HUES48 (cell line): ENCODE data around the gene BPHL.
"Not testable (repeated sequence)": the region's sequence is repeated elsewhere in the genome, so short reads cannot be mapped to it uniquely, and the experiment has no call there.

ENCODE experiments used
- H3K27ac ChIP-seq: one replicate; pipeline ENCODE4 v1.7.0; 2013; ENCODE audit warnings: low read depth, low read length, inconsistent platforms
- H3K27me3 ChIP-seq: 2 replicates; pipeline ENCODE4 v1.6.1; 2013; ENCODE audit warnings: mild to moderate bottlenecking, low read length; ENCODE audit not compliant: control insufficient read depth, insufficient read depth
- H3K36me3 ChIP-seq: 2 replicates; pipeline ENCODE4 v1.6.1; 2013; ENCODE audit warnings: low read length; ENCODE audit not compliant: control insufficient read depth, insufficient read depth
- H3K4me1 ChIP-seq: 2 replicates; pipeline ENCODE4 v1.6.1; 2013; ENCODE audit warnings: mild to moderate bottlenecking, low read length; ENCODE audit not compliant: control insufficient read depth, insufficient read depth
- H3K4me3 ChIP-seq: 2 replicates; pipeline ENCODE4 v1.5.1; 2013; ENCODE audit warnings: mild to moderate bottlenecking, low read depth, low read length
- H3K9ac ChIP-seq: 2 replicates; pipeline ENCODE4 v1.6.1; 2013; ENCODE audit warnings: mild to moderate bottlenecking, low read depth, low read length, moderate library complexity
- H3K9me3 ChIP-seq: 2 replicates; pipeline ENCODE4 v1.6.1; 2013; ENCODE audit warnings: low read length; ENCODE audit not compliant: control insufficient read depth, insufficient read depth

Gene BPHL

DNA sequence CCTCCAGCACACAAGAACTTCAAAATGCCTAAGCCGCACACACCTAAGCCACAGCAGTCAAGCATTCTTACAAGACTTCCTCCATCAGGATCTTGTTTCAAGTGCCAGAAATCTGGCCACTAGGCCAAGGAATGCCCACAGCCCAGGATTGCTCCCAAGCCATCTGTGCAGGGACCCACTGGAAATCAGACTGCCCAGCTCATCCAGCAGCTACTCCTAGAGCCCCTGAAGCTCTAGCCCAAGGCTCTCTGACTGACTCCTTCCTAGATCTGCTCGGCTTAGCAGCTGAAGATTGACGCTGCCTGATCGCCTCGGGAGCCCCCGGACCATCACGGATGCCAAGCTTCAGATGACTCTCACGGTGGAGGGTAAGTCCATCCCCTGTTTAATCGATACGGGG, 49.5 kb downstream of the BPHL start:
- not testable (repeated sequence) for H3K9ac ChIP-seq, H3K27me3 ChIP-seq, H3K9me3 ChIP-seq, H3K4me3 ChIP-seq, H3K36me3 ChIP-seq
- H3K4me1 ChIP-seq = peaks cover 37% of the 10 kb centered on the region
- peak overlapping the region; percentile 33 for H3K27ac ChIP-seq

DNA sequence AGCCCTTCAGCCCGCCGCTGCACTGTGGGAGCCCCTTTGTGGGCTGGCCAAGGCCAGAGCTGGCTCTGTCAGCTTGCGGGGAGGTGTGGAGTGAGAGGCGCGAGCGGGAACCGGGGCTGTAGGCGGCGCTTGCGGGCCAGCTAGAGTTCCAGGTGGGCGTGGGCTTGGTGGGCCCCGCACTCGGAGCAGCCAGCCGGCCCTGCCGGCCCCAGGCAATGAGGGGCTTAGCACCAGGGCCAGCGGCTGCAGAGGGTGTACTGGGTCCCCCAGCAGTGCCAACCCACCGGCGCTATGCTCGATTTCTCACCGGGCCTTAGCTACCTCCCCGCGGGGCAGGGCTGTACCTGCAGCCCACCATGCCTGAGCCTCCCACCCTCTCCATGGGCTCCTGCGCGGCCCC, 52.2 kb downstream of the BPHL start:
- H3K9ac ChIP-seq, H3K27ac ChIP-seq, H3K27me3 ChIP-seq, H3K36me3 ChIP-seq, H3K9me3 ChIP-seq, H3K4me3 ChIP-seq: not testable (repeated sequence)
- H3K4me1 ChIP-seq = peaks cover 23% of the 10 kb centered on the region

DNA sequence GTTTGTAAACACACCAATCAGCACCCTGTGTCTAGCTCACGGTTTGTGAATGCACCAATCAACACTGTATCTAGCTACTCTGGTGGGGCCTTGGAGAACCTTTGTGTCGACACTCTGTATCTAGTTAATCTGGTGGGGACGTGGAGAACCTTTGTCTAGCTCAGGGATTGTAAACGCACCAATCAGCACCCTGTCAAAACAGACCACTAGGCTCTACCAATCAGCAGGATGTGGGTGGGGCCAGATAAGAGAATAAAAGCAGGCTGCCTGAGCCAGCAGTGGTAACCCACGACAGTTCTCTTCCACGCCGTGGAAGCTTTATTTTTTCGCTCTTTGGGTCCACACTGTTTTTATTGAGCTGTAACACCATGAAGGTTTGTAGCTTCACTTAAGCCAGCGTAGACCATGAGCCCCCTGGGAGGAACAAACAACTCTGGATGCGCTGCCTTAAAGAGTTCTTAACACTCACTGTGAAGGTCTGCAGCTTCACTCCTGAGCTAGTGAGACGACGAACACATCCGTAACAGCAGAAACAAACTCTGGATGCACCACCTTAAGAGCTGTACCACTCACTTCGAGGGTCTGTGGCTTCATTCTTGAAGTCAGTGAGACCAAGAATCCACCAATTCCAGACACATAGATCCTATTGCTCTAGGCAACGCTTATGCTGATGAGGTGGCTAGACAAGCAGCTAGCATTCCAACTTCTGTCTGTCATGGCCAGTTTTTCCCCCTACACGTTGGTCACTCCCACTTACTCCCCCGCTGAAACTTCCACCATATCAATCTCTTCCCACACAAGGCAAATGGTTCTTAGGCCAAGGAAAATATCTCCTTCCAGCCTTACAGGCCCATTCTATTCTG, 53.0 kb downstream of the BPHL start:
- H3K36me3 ChIP-seq, H3K4me3 ChIP-seq, H3K9ac ChIP-seq, H3K9me3 ChIP-seq, H3K27me3 ChIP-seq: not testable (repeated sequence)
- peak overlapping the region; percentile 33 for H3K27ac ChIP-seq
- peaks cover 18% of the 10 kb centered on the region for H3K4me1 ChIP-seq

DNA sequence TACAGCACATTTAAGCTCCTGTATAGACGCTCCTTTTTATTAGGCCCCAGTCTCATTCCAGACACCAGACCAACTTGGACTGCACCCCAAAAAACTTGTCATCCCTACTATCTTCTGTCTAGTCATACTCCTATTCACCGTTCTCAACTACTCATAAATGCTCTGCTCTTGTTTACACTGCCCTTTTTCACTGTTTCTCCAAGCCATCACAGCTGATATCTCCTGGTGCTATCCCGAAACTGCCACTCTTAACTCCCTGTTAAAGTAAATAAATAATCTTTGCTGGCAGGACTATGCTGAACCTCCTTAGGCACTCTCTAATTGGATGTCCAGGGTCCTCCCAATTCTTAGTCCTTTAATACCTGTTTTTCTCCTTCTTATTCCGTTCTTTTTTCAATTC, 54.3 kb downstream of the BPHL start:
- not testable (repeated sequence) for H3K36me3 ChIP-seq, H3K27me3 ChIP-seq, H3K27ac ChIP-seq, H3K4me3 ChIP-seq, H3K4me1 ChIP-seq, H3K9ac ChIP-seq, H3K9me3 ChIP-seq

DNA sequence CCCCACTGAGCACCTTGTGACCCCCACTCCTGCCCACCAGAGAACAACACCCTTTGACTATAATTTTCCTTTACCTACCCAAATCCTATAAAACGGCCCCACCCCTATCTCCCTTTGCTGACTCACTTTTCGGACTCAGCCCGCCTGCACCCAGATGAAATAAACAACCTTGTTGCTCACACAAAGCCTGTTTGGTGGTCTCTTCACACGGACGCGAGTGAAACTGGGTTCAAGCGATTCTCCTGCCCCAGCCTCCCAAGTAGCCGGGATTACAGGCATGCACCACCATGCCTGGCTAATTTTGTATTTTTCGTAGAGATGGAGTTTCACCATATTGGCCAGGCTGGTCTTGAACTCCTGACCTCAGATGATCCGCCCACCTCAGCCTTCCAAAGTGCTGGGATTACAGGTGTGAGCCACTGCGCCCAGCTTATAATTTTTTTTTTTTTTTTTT, 55.2 kb downstream of the BPHL start:
- H3K27me3 ChIP-seq, H3K9ac ChIP-seq, H3K4me1 ChIP-seq, H3K36me3 ChIP-seq, H3K27ac ChIP-seq, H3K4me3 ChIP-seq, H3K9me3 ChIP-seq: not testable (repeated sequence)

DNA sequence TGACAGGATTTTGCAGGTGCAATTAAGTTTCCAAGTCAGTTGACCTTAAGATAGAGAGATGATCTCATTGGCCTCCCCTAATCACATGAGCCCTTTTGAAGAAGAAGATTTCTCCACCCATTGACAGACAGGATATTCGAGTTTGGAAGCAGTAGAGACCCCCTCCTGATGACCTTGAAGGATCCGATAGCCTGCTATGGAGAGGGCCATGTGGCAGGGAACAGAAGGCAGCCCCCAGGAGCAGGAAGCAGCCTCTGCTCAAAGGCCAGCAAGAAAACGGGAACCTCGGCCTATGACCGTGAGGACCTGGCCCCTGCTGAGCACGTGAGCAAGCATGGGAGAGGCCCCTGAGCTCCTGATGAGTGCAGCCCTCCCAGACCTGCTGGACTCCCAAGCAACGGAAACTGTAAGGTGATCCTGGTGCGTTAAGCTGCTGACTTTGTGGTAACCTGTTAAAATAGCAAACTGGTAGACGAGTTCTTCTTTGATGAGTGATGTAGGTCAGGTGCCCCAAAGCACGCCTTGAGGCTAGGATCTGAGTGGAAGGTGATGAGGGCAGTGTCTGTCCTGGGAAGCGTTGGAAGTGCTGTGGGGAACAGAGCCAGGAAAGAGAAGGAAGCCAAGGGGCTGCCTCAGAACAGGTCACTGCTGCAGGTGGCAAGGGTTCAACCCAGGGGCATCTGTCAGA, 57.3 kb downstream of the BPHL start:
- H3K27me3 ChIP-seq = no peaks in the 10 kb centered on the region

DNA sequence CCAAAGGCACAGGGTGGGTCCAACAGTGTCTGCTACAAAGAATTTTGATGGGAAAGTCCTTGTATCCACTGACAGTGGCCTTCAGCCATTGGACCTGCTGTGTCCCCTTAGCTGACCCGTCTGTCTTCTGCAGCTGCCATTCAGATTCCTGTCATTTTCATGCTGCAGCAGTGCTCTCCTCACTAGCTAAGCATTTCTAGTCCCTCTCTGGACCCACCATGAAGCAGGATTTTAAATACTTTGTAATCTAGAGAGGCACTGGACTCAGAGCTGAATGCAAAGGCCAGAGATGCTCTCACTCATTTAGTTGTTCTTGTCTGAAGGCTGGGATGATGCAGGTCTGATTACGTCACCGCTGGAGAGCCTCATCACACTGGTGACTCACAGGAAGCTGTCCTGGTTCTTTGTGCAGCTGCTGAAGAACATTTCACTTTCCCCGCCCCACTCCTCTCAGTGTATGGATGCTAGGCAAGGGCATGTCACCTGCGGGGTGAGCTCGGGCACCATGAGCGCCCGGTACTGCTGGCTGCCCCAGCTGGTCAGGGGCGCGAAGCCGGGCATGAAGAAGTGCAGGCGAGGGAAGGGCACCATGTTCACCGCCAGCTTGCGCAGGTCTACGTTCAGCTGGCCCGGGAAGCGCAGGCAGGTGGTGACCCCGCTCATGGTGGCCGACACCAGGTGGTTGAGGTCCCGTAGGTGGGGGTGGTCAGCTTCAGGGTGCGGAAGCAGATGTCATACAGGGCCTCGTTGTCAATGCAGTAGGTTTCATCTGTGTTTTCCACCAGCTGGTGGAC, 58.2 kb downstream of the BPHL start:
- no peaks in the 10 kb centered on the region for H3K27me3 ChIP-seq
- no peak overlapping the region for H3K9ac ChIP-seq
- H3K4me1 ChIP-seq = peaks cover 9% of the 10 kb centered on the region; the same call in 1 of the 2 replicates
- no peaks in the 10 kb centered on the region for H3K36me3 ChIP-seq
- no peak overlapping the region for H3K4me3 ChIP-seq
- no peaks in the 10 kb centered on the region for H3K9me3 ChIP-seq
- no peak overlapping the region for H3K27ac ChIP-seq

More for the DNA sequence above, 57.3 kb downstream of the BPHL start:
- H3K27ac ChIP-seq = peak overlapping the region; percentile 27
- H3K4me1 ChIP-seq = peaks cover 9% of the 10 kb centered on the region; the same call in 1 of the 2 replicates
- H3K4me3 ChIP-seq = no peak overlapping the region
- H3K36me3 ChIP-seq = no peaks in the 10 kb centered on the region
- no peaks in the 10 kb centered on the region for H3K9me3 ChIP-seq
- no peak overlapping the region for H3K9ac ChIP-seq

DNA sequence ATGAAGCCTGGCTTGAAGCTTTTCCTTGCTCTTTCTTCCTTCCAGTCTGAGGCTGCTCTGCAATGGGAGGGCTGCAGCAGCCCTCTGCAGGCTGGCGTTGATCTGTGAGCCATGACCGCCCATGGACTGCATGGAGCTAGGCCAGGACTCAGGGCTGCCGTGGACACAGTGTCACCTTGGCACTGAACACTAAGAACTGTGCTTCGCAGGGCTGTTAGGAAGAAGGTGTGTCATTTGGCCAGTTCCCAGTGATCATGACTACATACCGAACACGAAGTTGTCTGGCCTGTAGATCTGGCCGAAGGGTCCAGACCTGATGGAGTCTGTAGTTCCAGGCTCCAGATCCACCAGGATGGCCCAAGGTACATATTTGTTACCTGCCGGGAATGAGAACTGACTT, 60.2 kb downstream of the BPHL start:
- not testable (repeated sequence) for H3K4me3 ChIP-seq, H3K9ac ChIP-seq, H3K27me3 ChIP-seq, H3K27ac ChIP-seq, H3K36me3 ChIP-seq, H3K9me3 ChIP-seq, H3K4me1 ChIP-seq

DNA sequence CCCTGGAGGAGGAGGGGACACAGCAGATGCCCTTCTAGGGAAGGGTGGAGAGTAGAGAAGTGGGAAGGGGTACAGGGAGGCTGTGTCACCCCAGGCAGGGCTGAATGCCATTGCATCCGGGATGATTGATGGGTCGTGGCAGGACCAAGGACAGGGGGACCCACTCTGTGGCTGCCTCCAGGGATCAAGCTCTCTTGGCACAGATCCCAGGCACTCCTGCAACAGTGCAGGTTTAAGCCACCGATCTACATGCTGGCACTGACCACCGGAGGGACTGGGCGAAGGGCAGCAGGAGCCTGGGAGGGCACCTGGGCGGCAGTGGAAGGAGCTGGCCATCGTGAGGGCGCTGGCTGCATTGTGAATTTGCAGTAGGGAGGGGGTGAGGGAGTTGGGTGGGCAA, 61.4 kb downstream of the BPHL start:
- peak overlapping the region; percentile 39; the same call in 1 of the 2 replicates for H3K4me3 ChIP-seq
- not testable (repeated sequence) for H3K9ac ChIP-seq, H3K27ac ChIP-seq, H3K36me3 ChIP-seq, H3K4me1 ChIP-seq, H3K9me3 ChIP-seq, H3K27me3 ChIP-seq

DNA sequence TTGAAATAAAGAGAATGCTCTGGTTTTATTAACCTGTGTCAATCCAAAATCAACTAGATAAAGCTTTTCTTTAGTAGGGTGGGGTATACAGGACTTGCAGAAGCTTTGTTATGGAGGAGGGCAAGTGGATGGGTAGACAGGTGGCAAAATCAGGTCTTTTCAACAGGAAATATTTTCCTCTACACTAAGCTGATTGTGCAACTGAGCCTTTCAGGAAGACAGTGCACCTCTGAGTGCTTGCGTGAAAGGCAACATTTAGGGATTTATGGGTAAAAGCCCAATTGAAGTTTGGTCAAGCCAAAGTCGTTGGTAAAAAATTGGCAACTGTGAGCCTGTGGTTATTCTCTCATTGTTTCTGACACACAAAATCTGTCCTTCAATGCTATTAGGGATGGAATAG, 62.6 kb downstream of the BPHL start:
- H3K4me3 ChIP-seq = no peak overlapping the region
- H3K9me3 ChIP-seq = no peaks in the 10 kb centered on the region
- H3K4me1 ChIP-seq = 0 out of 2 replicates have a peak, but pooled peaks cover under 1% of the 10 kb centered on the region
- no peak overlapping the region for H3K27ac ChIP-seq
- no peaks in the 10 kb centered on the region for H3K27me3 ChIP-seq
- H3K36me3 ChIP-seq = no peaks in the 10 kb centered on the region
- no peak overlapping the region for H3K9ac ChIP-seq

DNA sequence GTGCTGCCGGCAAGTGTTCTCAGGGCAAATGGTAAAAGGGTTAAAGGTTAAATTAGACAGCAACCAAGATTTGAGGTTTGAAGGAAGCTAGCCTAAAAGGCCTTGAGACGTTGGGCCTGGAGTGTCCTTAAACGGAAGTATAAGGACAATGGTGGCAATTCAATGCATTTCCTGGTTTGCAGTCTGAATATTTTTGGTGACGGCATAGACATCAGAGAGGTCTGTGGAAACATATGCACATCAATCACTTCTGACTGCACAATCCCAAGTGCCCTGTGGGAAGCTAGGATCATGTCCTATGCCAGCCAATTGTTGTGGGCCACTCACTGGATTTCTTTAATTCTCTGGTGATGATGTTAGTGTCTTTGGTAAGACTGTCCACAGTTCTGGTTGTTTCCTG, 64.6 kb downstream of the BPHL start:
- Histone ChIP-seq H3K36me3 (no peaks in the 10 kb centered on the region), H3K9me3 (no peaks in the 10 kb centered on the region), H3K27me3 (no peaks in the 10 kb centered on the region), H3K4me3 (no peak overlapping the region), H3K4me1 (no peaks in the 10 kb centered on the region), H3K9ac (no peak overlapping the region), H3K27ac (no peak overlapping the region)
